BJ (cell line): ENCODE data around the gene CASP9. TPM values are rescaled to one million over a fixed set of nuclear protein-coding genes. Genes with fewer than 3 reads are reported as not detected.
"Not testable (repeated sequence)": the region's sequence is repeated elsewhere in the genome, so short reads cannot be mapped to it uniquely, and the experiment has no call there.

ENCODE experiments used
- CTCF ChIA-PET: fragments of 350-600 bp; formaldehyde crosslinking; extraction: SDS; loops from one replicate; lab custom pipeline; 2021; ENCODE audit warnings: antibody characterized with exemption, inconsistent platforms; lab: Yijun Ruan, JAX
- POLR2A ChIA-PET: fragments of 300-600 bp; sonication (Branson Sonifier 250); formaldehyde crosslinking; extraction: SDS; loops from one replicate; lab custom pipeline; 2021; ENCODE audit warnings: antibody characterized with exemption; lab: Charles Lee
- DNase-seq: peaks from one replicate; pipeline ENCODE4 v3.0.0-alpha.2; 2011; ENCODE audit warnings: low read depth
- H3K27me3 ChIP-seq: 2 replicates; pipeline ENCODE4 v1.6.0; 2011; ENCODE audit warnings: low read length; ENCODE audit not compliant: control insufficient read depth, insufficient read depth
- H3K36me3 ChIP-seq: 2 replicates; pipeline ENCODE4 v1.5.1; 2011; ENCODE audit warnings: low read length; ENCODE audit not compliant: control insufficient read depth, insufficient read depth
- H3K4me3 ChIP-seq: 2 replicates; pipeline ENCODE4 v1.5.1; 2011; ENCODE audit warnings: low read depth, mild to moderate bottlenecking, control low read depth, low read length
- polyA plus RNA-seq: library from polyadenylated mRNA; depleted of rRNA; stranded (reverse); fragments of >200 nt; gene quantifications from 2 replicates; pipeline ENCODE4 v1.2.3, GENCODE V29; 2011
- TF ChIP-seq, protein P1 (sequence below): IDR thresholded peaks from 2 replicates; pipeline ENCODE4 v1.5.1; 2011; ENCODE audit warnings: low read depth, mild to moderate bottlenecking, control low read depth, inconsistent platforms, low read length, moderate library complexity; ENCODE audit not compliant: insufficient read depth

Gene CASP9
- polyA plus RNA-seq, 1 experiment: 20.8 TPM

DNA sequence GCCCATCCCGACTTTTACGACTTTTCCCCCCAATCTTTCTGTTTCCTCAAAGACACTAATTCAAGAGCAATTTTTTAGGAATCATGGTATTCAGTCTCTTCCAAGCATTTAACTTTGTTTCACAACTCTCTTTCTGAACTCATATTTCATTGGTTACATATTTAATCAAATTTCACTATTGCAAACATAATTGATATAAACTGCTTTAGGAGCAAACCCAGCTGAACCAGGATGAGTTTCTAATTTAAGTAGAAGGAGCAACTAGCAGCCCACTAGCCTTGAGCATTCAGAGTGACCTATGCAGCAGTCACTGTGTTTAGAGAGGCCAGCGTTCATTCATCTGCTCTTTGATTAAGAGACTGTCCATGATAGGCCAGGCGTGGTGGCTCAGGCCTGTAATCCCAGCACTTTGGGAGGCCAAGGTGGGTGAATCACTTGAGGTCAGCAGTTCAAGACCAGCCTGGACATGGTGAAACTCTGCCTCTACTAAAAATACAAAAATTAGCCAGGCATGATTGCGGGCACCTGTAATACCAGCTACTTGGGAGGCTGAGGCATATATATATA, 46.3 kb downstream of the CASP9 start:
- ChIA-PET CTCF (no interaction called here), POLR2A (no interaction called here)
- no peak overlapping the region for H3K4me3 ChIP-seq
- no peaks in the 10 kb centered on the region for H3K36me3 ChIP-seq
- TF ChIP-seq, protein P1, sequence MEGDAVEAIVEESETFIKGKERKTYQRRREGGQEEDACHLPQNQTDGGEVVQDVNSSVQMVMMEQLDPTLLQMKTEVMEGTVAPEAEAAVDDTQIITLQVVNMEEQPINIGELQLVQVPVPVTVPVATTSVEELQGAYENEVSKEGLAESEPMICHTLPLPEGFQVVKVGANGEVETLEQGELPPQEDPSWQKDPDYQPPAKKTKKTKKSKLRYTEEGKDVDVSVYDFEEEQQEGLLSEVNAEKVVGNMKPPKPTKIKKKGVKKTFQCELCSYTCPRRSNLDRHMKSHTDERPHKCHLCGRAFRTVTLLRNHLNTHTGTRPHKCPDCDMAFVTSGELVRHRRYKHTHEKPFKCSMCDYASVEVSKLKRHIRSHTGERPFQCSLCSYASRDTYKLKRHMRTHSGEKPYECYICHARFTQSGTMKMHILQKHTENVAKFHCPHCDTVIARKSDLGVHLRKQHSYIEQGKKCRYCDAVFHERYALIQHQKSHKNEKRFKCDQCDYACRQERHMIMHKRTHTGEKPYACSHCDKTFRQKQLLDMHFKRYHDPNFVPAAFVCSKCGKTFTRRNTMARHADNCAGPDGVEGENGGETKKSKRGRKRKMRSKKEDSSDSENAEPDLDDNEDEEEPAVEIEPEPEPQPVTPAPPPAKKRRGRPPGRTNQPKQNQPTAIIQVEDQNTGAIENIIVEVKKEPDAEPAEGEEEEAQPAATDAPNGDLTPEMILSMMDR: no peak
- DNase-seq: no peak
- no peaks in the 10 kb centered on the region for H3K27me3 ChIP-seq

DNA sequence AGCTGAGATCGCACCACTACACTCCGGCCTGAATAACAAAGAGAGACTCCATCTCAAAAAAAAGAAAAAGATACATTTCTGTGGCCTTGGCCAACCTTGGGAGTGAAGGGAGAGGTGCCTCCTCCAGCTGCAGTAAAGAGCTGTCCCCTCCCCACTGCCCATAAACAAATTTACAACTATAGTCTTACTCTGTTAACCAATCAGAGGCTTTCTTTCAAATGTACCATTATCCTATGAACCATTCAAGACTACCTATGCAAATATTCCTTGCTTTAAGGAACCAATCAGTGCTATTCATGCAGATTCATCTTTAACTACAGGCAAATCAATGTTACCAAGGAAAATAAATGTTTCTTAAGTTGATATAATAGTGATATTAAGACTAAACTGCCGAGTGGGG, 47.1 kb downstream of the CASP9 start:
- ChIA-PET CTCF (no interaction called here), POLR2A (no interaction called here)
- no peak for DNase-seq
- no peaks in the 10 kb centered on the region for H3K36me3 ChIP-seq
- H3K27me3 ChIP-seq: no peaks in the 10 kb centered on the region
- H3K4me3 ChIP-seq: no peak overlapping the region
- TF ChIP-seq, protein P1: no peak

DNA sequence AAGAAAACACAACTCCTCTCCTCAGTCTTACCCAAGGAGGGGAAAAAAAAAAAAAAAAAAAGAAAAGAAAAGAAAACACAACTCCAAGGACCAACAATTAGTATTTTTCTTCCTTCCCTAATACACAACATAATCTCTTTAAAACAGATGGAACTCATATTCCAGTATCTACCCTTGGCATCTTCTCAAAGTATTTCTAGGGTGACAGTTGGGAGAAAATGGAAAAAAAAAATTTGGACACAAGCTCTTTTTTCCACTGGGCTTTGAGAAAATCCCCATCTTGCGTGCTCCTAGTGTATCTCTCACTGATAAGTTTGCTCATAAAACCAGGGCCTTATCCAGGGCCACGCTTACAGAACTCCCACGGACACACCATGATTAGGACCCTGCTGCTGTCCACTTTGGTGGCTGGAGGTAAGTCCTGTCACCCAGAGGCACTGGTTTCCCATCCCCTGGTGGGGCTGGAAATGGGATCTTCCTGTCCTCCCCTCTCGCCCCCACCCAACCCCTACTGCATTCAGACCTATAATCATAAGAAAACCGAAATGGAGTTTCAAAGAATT, 48.2 kb downstream of the CASP9 start, which contains the start of gene CELA2B:
TSS of gene CELA2B (plus strand) at position 353 of the 563 bp plus-strand sequence. CDS start at position 375, 22 bp downstream.
- TF ChIP-seq, protein P1: no peak
- Histone ChIP-seq H3K4me3 (no peak within 1 kb of the TSS), H3K27me3 (no peaks in the 10 kb centered on the region), H3K36me3 (no peaks in the 10 kb centered on the region)
- POLR2A ChIA-PET: no interaction called here
- no peak for DNase-seq
- CTCF ChIA-PET: no interaction called here

DNA sequence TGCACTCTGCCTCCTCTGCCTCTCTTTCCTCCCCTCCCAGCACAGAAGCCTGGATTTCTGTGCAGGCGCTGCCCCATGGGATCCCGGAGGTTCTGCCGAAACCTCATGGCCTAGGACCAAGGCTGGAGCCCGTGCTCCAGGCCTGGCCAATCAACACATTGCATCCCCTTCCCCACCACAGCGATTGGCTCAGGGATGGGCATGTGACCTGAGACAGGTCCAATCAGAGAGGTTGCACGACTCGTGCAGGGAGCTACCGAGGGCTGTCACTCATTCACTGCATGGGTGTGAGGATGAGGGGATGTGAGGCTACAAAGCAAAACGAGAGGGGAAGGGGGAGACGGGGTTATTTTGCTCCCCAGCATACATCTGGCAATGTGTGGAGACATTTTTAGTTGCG, 51.4 kb downstream of the CASP9 start:
- H3K4me3 ChIP-seq: no peak overlapping the region
- H3K27me3 ChIP-seq: no peaks in the 10 kb centered on the region
- POLR2A ChIA-PET: no interaction called here
- DNase-seq: no peak
- TF ChIP-seq, protein P1: no peak
- CTCF ChIA-PET: no interaction called here
- H3K36me3 ChIP-seq: no peaks in the 10 kb centered on the region

DNA sequence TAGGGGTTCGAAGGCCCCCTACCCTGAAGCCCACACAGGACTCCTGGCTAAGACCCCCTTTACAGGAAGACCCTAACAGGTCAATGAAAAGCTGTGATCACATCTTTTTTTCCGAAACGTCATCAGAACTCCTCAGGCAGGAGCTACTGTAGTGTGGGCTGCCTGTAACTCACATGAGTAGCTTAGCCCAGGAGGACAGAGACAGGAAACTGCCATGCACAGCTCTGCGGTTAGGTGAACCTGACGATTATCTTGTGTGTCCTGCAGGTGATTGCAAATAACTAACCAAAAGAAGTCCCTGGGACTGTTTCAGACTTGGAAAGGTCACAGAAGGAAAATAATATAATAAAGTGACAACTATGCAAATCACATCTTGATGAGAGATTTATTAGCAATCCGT, 52.3 kb downstream of the CASP9 start:
- DNase-seq, POLR2A ChIA-PET, CTCF ChIA-PET, H3K27me3 ChIP-seq, H3K36me3 ChIP-seq, H3K4me3 ChIP-seq: not testable (repeated sequence)

DNA sequence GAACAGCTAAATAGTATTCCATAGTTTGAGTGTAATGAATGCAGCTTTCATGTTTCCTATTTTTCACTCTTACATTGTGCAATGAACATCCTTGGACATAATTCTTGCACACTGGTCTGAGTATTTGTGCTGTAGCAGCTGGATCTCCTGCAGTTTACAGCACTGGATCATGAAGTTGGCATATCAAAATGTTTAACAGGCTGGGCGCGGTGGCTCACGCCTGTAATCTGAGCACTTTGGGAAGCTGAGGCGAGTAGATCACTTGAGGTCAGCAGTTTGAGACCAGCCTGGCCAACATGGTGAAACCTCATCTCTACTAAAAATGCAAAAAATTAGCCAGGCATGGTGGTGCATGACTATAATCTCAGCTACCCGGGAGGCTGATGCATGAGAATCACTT, 52.9 kb downstream of the CASP9 start:
- DNase-seq, CTCF ChIA-PET, H3K4me3 ChIP-seq, POLR2A ChIA-PET, H3K36me3 ChIP-seq, H3K27me3 ChIP-seq: not testable (repeated sequence)

DNA sequence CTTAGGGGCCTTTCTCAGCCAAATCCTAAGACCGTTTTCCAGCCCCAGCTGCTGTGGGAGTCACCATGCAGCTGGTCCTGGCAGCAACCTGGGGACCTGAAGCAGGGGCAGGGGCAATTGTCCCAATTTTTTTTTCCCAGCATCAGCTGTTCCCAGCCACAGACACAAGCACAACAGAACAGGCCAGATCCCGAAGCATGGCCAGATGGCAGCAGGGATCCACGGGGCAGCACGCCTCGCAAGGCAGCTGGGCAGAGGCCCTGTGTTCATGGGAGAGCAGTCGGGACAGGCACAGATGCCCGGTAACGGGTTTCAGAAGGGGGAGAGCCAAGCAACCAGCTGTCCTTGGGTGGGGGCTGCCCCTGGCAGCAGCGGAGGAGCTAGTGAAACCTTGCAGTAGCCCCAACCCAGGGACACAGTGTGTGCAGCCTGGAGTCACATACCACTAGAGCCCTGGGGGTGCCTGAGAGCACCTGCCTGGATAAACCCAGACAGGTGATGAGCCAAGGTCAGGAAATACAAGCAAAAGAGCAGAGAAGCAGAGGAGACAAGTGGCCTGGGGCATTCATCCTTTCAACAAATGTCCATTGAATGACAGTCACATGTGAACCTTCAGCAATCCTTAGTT, 54.1 kb downstream of the CASP9 start:
- CTCF ChIA-PET: interaction anchor here (0.9 kb wide), 1 partner anchor 59 kb away, joined by 3 read pairs; no protein-coding TSS in a partner anchor
- H3K27me3 ChIP-seq, DNase-seq, H3K4me3 ChIP-seq, H3K36me3 ChIP-seq, POLR2A ChIA-PET: not testable (repeated sequence)
